Sigmoid colon (tissue), 4 donors: ENCODE data around the gene CPA5.

Experiments used
- CTCF ChIP-seq, 4 experiments: fragments of 450-650 bp in 3 of 4; fragments of 200-600 bp in 1 of 4; IDR thresholded peaks; one replicate each; pipeline ENCODE4 v1.5.1; 2016 to 2019; ENCODE audit warnings: antibody characterized with exemption in 4 of 4, mild to moderate bottlenecking in 3 of 4, moderate library complexity in 2 of 4
- POLR2A ChIP-seq, 2 donors: fragments of 450-650 bp; IDR thresholded peaks; one replicate each; pipeline ENCODE4 v1.6.1; 2016; ENCODE audit warnings: antibody characterized with exemption in 2 of 2, mild to moderate bottlenecking in 2 of 2, moderate library complexity in 2 of 2
- POLR2AphosphoS5 ChIP-seq, 4 donors: sonication (generic); formaldehyde crosslinking; IDR thresholded peaks; one replicate each; pipeline ENCODE4 v1.6.1; 2017; ENCODE audit warnings: antibody characterized with exemption in 4 of 4

DNA sequence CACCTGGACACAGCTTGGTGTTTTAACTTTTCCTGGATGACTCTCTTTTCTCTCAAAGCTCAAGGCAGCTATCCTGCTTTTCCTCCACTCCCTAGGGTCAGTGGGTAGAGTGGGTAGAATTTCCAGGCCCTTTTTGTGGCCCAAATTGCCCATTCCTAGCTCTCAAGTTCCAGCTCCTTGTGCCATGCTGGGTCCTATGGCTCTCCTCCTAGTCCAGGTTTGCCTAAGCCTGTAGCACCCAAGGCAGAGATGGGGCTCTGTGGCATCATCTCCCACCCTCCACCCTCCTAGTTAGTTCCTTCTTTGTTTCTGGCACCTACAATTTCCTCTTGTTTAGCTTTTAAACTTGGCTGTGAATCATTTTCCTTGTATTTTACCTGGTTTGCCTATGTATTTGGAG lies 42.0 kb upstream of the CPA5 start:
- TF ChIP-seq CTCF (IDR thresholded peaks at IDR 0.05) (no peak), POLR2A (IDR thresholded peaks at IDR 0.05) (no peak), POLR2AphosphoS5 (IDR thresholded peaks at IDR 0.05) (no peak)
